HG03060 (cell line): ENCODE results near the gene CAMKK1.

ENCODE experiments used
- ATAC-seq: cut with Tn5 transposase; IDR thresholded peaks from one replicate; pipeline ENCODE4 v1.9.1; 2021; ENCODE audit warnings: low read depth, moderate number of reproducible peaks; ENCODE audit not compliant: unreplicated experiment

Gene CAMKK1

GRCh38 chr17:3893003-3893719 lies at the start of gene CAMKK1:
CAMKK1 (minus strand) TSS chr17:3893053; CDS start chr17:3885687, 7,366 bp downstream.
- no peak for ATAC-seq

- no peak for ATAC-seq
Observed at GRCh38 chr17:3940965-3941698, 48.3 kb upstream of the CAMKK1 start.

DNA sequence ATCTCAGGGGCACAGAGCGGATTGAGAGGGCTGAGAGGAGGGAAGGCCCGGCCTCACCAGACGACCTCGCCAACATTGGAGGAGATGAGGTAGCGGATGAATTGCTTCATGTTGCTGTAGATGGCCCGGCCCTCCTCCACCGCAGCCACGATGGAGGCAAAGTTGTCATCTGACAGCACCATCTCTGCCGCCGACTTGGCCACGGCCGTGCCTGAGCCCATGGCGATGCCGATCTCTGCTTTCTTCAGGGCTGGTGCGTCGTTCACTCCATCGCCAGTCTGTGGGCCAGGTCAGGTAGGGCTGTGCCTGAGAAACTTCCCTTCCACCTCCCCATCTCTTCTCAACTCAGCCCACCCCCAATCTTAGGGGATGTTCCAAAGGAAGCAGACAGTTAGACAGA lies 44.5 kb upstream of the CAMKK1 start:
- no peak for ATAC-seq

- ATAC-seq, result no peak
Observed at GRCh38 chr17:3935825-3936355, 43.0 kb upstream of the CAMKK1 start.

GRCh38 chr17:3935140-3935542 lies 42.3 kb upstream of the CAMKK1 start:
- ATAC-seq, result no peak

- no peak for ATAC-seq
Observed at GRCh38 chr17:3929764-3930163, 36.9 kb upstream of the CAMKK1 start.

GRCh38 chr17:3929181-3929580 lies 36.3 kb upstream of the CAMKK1 start:
- no peak for ATAC-seq

DNA sequence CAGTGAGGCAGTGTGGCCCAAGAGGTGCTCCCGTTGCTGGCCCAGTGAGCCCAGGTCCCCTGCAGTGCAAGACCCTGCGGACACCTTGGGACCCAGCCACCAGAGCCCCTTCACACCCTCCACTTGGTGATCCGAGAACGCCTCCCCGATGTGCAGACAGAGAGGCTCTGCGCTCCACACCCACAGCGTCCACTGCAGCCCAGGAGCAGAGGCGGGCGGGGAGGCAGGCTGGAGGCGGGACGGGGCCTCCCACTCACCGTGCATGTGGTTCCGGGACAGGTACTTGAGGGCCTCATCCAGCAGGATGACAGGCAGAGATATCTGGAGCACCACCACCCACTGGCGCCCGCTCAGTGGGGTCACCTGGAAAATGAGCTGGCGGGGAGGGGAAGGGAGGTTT lies 35.6 kb upstream of the CAMKK1 start:
- no peak for ATAC-seq

DNA sequence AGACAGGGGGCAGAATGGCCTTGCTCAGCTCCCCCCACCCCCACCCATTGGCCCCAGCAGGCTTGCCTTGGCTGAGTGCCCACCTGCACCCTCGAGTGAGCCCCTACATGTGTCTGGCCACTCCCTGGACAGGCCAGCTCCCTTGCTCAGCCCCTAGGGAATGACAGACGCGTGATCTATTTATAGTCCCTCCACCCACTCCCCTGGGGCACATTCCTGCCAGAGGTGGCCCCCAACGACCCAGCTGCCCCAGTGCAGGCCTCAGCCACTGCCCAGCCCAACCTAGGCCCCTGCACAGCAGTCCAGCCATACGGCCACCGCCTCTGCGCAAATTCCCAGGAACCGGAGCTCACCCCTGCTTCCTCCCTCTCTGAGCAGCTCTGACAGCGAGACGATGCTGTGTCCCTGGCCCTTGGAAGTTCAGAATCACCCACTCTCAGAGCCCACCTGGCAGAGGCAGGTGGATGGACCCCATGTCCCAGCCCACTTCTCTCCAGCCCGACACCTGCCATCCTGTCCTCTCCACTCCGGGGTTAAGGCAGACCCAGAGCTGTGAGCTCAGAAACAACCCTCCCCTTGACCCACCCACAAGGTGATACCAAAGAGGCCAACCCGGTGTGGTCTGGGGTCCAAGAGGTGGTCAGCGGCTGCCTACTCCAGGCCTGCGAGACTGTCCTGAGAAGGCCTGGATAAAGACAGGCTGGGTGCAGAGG lies 34.9 kb upstream of the CAMKK1 start:
- ATAC-seq, result no peak

DNA sequence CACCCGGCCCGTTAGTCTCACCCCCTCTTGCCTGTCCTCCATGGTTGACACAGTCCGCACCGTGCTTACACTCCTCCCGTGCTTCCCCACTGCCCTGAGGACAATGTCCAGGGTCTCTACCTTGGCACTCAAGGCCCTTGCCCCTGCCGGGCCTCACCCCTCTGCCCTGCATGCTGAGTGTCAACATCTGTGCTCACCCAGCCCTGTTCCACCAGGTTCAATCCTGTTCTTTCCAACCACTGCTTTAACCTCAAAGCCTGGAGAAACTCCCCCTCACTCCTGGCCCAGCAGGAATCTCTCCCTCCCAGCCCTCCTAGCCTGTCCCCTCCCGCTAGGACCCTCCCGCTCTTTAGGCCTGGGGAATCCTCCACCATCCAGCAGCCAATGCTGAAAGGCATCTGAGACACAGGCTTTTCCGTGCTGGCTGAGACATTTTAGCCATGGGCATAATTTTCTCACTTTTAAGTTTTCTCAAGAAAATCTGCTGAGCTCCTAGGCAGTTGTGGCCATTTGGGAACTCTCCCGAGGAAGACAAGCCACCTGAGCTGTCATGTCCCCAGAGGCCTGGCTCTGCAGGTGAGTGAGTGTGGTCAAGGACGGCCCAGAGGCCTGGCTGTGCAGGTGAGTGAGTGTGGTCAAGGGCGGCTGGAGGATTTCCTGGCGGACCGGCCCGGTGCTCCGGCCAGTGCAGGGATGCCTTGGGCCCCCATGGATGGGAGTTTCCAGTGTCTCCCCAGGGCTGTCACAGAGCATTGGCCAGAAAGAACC lies 34.2 kb upstream of the CAMKK1 start:
- no peak for ATAC-seq

DNA sequence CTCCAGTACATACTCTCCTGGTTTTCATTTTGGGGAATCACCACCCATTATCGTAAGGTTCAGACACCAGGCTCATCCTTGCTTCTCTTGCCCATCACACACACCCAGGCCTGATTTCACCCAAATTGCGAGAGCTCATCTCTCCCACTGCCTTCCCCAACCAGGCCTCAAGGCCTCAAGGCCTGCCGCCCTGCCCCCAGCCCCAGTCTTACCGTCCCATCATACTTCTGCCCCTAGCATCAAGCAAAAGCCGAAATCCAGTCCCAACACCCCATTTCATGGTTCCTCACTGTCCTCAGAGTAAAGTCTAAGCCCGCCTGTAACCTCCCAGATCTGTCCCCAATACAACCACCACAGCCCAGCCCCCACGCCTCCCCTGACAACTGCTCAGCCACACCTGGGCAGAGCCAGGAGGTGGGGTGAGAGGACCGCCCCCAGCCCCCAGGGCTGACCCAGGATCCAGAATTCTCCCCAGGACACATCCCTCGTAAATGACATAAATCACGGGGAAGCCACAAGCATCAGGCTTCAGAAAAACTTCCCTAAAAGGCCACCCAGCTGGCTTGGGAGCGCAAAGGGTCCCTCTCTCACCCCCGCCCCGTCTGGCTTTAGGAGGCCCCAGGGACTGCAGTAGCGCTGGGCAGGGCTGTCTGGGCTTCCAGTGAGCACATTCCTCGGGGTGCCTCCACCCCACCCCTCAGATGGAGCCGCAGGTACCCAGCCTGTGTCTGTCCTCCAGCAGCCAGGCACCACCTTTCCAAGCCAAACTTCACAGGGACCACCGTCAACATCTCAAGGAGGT lies 33.0 kb upstream of the CAMKK1 start:
- ATAC-seq, result no peak

DNA sequence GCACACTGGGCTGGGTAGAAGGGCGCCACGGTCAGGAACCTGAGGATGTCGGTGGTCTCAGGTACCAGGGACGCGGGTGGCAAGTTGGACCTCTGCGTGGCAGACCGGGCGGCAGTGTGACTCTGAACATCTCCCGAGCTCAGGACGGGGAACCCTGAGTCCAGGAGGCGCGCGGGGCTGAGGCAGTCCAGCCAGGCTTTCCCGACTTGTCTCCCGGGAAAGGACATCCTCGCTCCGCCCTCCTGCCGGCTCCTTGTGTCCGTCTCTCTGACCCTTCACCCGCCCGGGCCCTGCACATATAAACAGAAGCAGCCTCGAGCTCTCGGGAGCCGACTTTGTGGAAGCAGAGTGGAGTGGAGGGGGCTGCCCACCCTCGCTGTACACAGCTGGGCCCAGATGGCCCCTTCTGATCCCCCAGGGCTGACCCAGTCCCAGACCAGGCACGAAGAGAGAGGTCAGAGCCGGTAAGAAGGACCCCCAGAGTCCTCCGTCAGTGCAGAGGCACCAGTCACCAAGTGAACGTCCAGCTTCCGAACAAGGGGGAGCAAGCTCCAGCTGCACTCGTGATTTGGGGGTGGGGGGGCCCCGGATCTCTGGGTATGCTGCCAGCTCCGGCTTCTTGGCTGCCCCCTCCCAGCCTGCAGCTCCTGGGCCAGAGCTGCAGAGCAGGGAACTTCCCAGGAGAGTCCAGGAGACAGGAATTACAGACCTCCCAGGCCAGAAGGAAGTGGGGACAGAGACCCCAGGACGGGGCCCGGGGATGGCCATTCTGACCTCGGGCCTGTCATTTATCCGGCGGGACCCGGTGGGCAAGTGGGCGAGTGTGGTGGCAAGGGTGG lies 31.9 kb upstream of the CAMKK1 start:
- ATAC-seq, result no peak

- ATAC-seq, result no peak
Observed at GRCh38 chr17:3923466-3924190, 30.8 kb upstream of the CAMKK1 start.

GRCh38 chr17:3922765-3923164 lies 29.9 kb upstream of the CAMKK1 start:
- no peak for ATAC-seq

GRCh38 chr17:3921502-3922319 lies 28.9 kb upstream of the CAMKK1 start:
- no peak for ATAC-seq

DNA sequence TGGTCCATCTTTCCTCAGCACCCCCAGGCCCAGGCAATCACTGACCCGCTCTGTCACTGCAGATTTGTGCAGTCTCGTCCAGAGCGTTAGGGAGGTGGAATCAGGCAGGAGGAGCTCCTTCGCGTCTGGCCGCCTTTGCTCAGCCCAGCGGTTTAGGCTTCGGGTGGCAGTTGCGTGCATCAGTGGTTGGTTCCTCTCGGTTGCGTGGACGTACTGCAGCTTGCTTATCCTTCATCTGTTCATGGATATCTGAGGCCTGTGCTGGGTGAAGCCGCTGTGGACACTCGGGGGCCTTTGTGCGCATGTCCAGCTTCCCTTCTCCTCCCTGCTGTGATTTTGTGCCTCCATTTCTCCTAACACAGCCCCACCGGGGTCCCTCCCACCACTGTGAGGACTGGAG lies 28.2 kb upstream of the CAMKK1 start:
- ATAC-seq, result no peak

- no peak for ATAC-seq
Observed at GRCh38 chr17:3919123-3919624, 26.3 kb upstream of the CAMKK1 start.
